ENCODE data around the gene ETNK2. TPM values are rescaled to one million over a fixed set of nuclear protein-coding genes. Genes with fewer than 3 reads are reported as not detected.

The ETNK2 gene
- total and polyA plus RNA-seq, 2 experiments from 2014 or later = 51.1 to 71.9 TPM

- TF ChIP-seq EZH2phosphoT487 (IDR thresholded peaks at IDR 0.05; ENCODE audit: low read depth, severe bottlenecking, unreplicated experiment) (no peak), CTCF (IDR thresholded peaks at IDR 0.05; ENCODE audit: poor library complexity) (no peak), EZH2 (IDR thresholded peaks at IDR 0.05; ENCODE audit: borderline replicate concordance) (no peak)
- H3K4me3 ChIP-seq = no peak overlapping the region
- no peaks in the 10 kb centered on the region for H3K36me3 ChIP-seq (replicated peaks; ENCODE audit: insufficient read depth, low read depth)
- H3K9me3 ChIP-seq (ENCODE audit: low read depth) = no peaks in the 10 kb centered on the region
- DNase-seq (ENCODE audit: low spot score) = no peak
- no peaks in the 10 kb centered on the region for H3K9me2 ChIP-seq (replicated peaks; ENCODE audit: insufficient read depth)
- H3K4me1 ChIP-seq (ENCODE audit: insufficient read depth) = peaks cover 27% of the 10 kb centered on the region
- H3K79me2 ChIP-seq = no peaks in the 10 kb centered on the region
- no peaks in the 10 kb centered on the region for H4K20me1 ChIP-seq (ENCODE audit: insufficient read depth, poor library complexity, severe bottlenecking)
- no peak overlapping the region for H3K27ac ChIP-seq
- no peak overlapping the region for H3K4me2 ChIP-seq
- H3K27me3 ChIP-seq = no peaks in the 10 kb centered on the region
- WGBS (ENCODE audit: low lambda C conversion rate, missing lambda C conversion rate) = 95% methylated on average over 3 of the region's 4 CpGs
- H2AFZ ChIP-seq = no peak overlapping the region
These were observed 21.7 kb downstream of the ETNK2 start for GRCh38 chr1:204130178-204130577.

- TF ChIP-seq CTCF (IDR thresholded peaks at IDR 0.05; ENCODE audit: poor library complexity) (peak; percentile 87), EZH2phosphoT487 (IDR thresholded peaks at IDR 0.05; ENCODE audit: low read depth, severe bottlenecking, unreplicated experiment) (no peak)
These were observed 22.6 kb downstream of the ETNK2 start for GRCh38 chr1:204128964-204129896.

GRCh38 chr1:204128464-204128963 lies 23.3 kb downstream of the ETNK2 start:
- Histone ChIP-seq H3K9me2 (replicated peaks; ENCODE audit: insufficient read depth) (no peaks in the 10 kb centered on the region), H3K9me3 (ENCODE audit: low read depth) (no peaks in the 10 kb centered on the region), H4K20me1 (ENCODE audit: insufficient read depth, poor library complexity, severe bottlenecking) (no peaks in the 10 kb centered on the region), H3K4me3 (no peak overlapping the region), H3K79me2 (no peaks in the 10 kb centered on the region), H3K27me3 (no peaks in the 10 kb centered on the region), H2AFZ (no peak overlapping the region), H3K36me3 (replicated peaks; ENCODE audit: insufficient read depth, low read depth) (no peaks in the 10 kb centered on the region), H3K4me2 (peak overlapping the region; percentile 71), H3K27ac (no peak overlapping the region), H3K4me1 (ENCODE audit: insufficient read depth) (peaks cover 27% of the 10 kb centered on the region)
- 75% methylated on average over 4 of the region's 4 CpGs for whole genome bisulfite sequencing (ENCODE audit: low lambda C conversion rate, missing lambda C conversion rate)
- no peak for DNase-seq (ENCODE audit: low spot score)
- TF ChIP-seq EZH2phosphoT487 (IDR thresholded peaks at IDR 0.05; ENCODE audit: low read depth, severe bottlenecking, unreplicated experiment) = no peak
- TF ChIP-seq EZH2 (IDR thresholded peaks at IDR 0.05; ENCODE audit: borderline replicate concordance) = no peak
- TF ChIP-seq CTCF (IDR thresholded peaks at IDR 0.05; ENCODE audit: poor library complexity) = no peak

More at GRCh38 chr1:204128964-204129896, 22.6 kb downstream of the ETNK2 start:
- H3K4me1 ChIP-seq (ENCODE audit: insufficient read depth) = peaks cover 27% of the 10 kb centered on the region
- no peak overlapping the region for H3K4me3 ChIP-seq
- no peaks in the 10 kb centered on the region for H3K27me3 ChIP-seq
- H3K27ac ChIP-seq = peak overlapping the region; percentile 25
- no peaks in the 10 kb centered on the region for H3K79me2 ChIP-seq
- H3K4me2 ChIP-seq = peak overlapping the region; percentile 71
- H2AFZ ChIP-seq = peak overlapping the region; percentile 23
- peak; percentile 88 for DNase-seq (ENCODE audit: low spot score)
- H3K9me2 ChIP-seq (replicated peaks; ENCODE audit: insufficient read depth) = no peaks in the 10 kb centered on the region
- no peaks in the 10 kb centered on the region for H4K20me1 ChIP-seq (ENCODE audit: insufficient read depth, poor library complexity, severe bottlenecking)
- H3K9me3 ChIP-seq (ENCODE audit: low read depth) = no peaks in the 10 kb centered on the region
- 49% methylated on average over 19 of the region's 29 CpGs for WGBS (ENCODE audit: low lambda C conversion rate, missing lambda C conversion rate)
- H3K36me3 ChIP-seq (replicated peaks; ENCODE audit: insufficient read depth, low read depth) = no peaks in the 10 kb centered on the region
